Measurements from ENCODE around the gene NEXMIF.
"Not testable (repeated sequence)": the region's sequence is repeated elsewhere in the genome, so short reads cannot be mapped to it uniquely, and the experiment has no call there.

The NEXMIF gene

GRCh38 chrX:74925225-74926088 lies at the start of gene NEXMIF:
Gene NEXMIF (minus strand): TSS chrX:74925452.
- no peak for DNase-seq (ENCODE audit: low read depth, low spot score)

- not testable (repeated sequence) for DNase-seq (ENCODE audit: low read depth, low spot score)
Measured at GRCh38 chrX:74961962-74962361, 36.7 kb upstream of the NEXMIF start.

- no peak for DNase-seq (ENCODE audit: low read depth, low spot score)
Measured at GRCh38 chrX:74949717-74950116, 24.5 kb upstream of the NEXMIF start.

GRCh38 chrX:74940414-74940813 lies 15.2 kb upstream of the NEXMIF start:
- no peak for DNase-seq (ENCODE audit: low read depth, low spot score)

GRCh38 chrX:74931214-74931613 lies 6.0 kb upstream of the NEXMIF start:
- no peak for DNase-seq (ENCODE audit: low read depth, low spot score)

- no peak for DNase-seq (ENCODE audit: low read depth, low spot score)
Measured at GRCh38 chrX:74924449-74925224, 615 bp downstream of the NEXMIF start.

GRCh38 chrX:74923942-74924448 lies 1.3 kb downstream of the NEXMIF start:
- DNase-seq (ENCODE audit: low read depth, low spot score) = no peak

- DNase-seq (ENCODE audit: low read depth, low spot score) = no peak
Measured at GRCh38 chrX:74922922-74923543, 2.2 kb downstream of the NEXMIF start.

- no peak for DNase-seq (ENCODE audit: low read depth, low spot score)
Measured at GRCh38 chrX:74911494-74911893, 13.8 kb downstream of the NEXMIF start.

GRCh38 chrX:74906417-74906816 lies 18.8 kb downstream of the NEXMIF start:
- no peak for DNase-seq (ENCODE audit: low read depth, low spot score)

GRCh38 chrX:74902806-74903205 lies 22.4 kb downstream of the NEXMIF start:
- DNase-seq (ENCODE audit: low read depth, low spot score) = no peak

- DNase-seq (ENCODE audit: low read depth, low spot score) = no peak
Measured at GRCh38 chrX:74892561-74892960, 32.7 kb downstream of the NEXMIF start.

- no peak for DNase-seq (ENCODE audit: low read depth, low spot score)
Measured at GRCh38 chrX:74890676-74891430, 34.4 kb downstream of the NEXMIF start.

GRCh38 chrX:74882383-74882782 lies 42.9 kb downstream of the NEXMIF start:
- DNase-seq (ENCODE audit: low read depth, low spot score) = not testable (repeated sequence)

GRCh38 chrX:74865725-74866124 lies 59.5 kb downstream of the NEXMIF start:
- no peak for DNase-seq (ENCODE audit: low read depth, low spot score)

- DNase-seq (ENCODE audit: low read depth, low spot score) = peak; percentile 17
Measured at GRCh38 chrX:74853255-74853654, 72.0 kb downstream of the NEXMIF start.

- no peak for DNase-seq (ENCODE audit: low read depth, low spot score)
Measured at GRCh38 chrX:74835566-74835965, 89.7 kb downstream of the NEXMIF start.

GRCh38 chrX:74819797-74820196 lies 105.5 kb downstream of the NEXMIF start:
- DNase-seq (ENCODE audit: low read depth, low spot score) = not testable (repeated sequence)

GRCh38 chrX:74814681-74815080 lies 110.6 kb downstream of the NEXMIF start:
- no peak for DNase-seq (ENCODE audit: low read depth, low spot score)

GRCh38 chrX:74804574-74804973 lies 120.7 kb downstream of the NEXMIF start:
- DNase-seq (ENCODE audit: low read depth, low spot score) = no peak

- DNase-seq (ENCODE audit: low read depth, low spot score) = no peak
Measured at GRCh38 chrX:74800062-74800461, 125.2 kb downstream of the NEXMIF start.

Measured in iPS DF 19.7 (cell line).